Esophagus muscularis mucosa (tissue), 3 donors: Measurements from ENCODE around the gene STS.

ENCODE experiments used
- POLR2A ChIP-seq: fragments of 450-650 bp; IDR thresholded peaks from one replicate; pipeline ENCODE4 v1.6.1; 2017; ENCODE audit warnings: antibody characterized with exemption, moderate library complexity, mild to moderate bottlenecking, low read depth
- TF ChIP-seq, protein P1 (sequence below), 3 experiments: fragments of 200-600 bp in 2 of 3; fragments of 450-650 bp in 1 of 3; sonication (generic) in 2 of 3; IDR thresholded peaks; one replicate each; pipeline ENCODE4 v1.5.1; 2017 to 2019; ENCODE audit warnings: antibody characterized with exemption in 3 of 3, mild to moderate bottlenecking in 2 of 3, moderate library complexity in 1 of 3

DNA sequence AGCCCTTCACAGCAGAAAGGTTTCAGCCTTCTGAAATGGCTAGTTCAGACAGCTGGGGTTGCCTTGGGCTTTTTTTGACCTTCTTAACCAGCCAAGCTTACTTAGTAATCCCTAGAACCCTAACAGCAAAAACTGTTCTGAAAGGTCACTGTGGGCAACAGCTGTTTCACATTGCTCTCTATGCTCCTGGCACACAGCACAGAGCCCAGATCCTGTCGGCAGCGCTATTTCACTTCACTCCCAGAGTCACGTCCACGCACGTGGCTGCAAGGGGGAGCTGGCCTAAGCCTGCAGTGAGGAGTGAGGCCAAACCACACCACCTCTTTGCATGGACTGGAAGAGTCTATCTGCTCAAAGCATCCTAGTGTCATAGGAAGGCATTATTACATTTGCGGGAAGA is 32.0 kb upstream of the STS start:
- TF ChIP-seq, protein P1, sequence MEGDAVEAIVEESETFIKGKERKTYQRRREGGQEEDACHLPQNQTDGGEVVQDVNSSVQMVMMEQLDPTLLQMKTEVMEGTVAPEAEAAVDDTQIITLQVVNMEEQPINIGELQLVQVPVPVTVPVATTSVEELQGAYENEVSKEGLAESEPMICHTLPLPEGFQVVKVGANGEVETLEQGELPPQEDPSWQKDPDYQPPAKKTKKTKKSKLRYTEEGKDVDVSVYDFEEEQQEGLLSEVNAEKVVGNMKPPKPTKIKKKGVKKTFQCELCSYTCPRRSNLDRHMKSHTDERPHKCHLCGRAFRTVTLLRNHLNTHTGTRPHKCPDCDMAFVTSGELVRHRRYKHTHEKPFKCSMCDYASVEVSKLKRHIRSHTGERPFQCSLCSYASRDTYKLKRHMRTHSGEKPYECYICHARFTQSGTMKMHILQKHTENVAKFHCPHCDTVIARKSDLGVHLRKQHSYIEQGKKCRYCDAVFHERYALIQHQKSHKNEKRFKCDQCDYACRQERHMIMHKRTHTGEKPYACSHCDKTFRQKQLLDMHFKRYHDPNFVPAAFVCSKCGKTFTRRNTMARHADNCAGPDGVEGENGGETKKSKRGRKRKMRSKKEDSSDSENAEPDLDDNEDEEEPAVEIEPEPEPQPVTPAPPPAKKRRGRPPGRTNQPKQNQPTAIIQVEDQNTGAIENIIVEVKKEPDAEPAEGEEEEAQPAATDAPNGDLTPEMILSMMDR (IDR thresholded peaks at IDR 0.05): no peak
- no peak for TF ChIP-seq POLR2A
